ENCODE measurements around the gene CLEC16A. TPM values are rescaled to one million over a fixed set of nuclear protein-coding genes. Genes with fewer than 3 reads are reported as not detected.

Gene CLEC16A
- total RNA-seq, 4 donors from 2014 or later, result 29.5 to 58.8 (median 48.4) TPM

GRCh38 chr16:11084876-11085485 lies 140.6 kb downstream of the CLEC16A start:
- Histone ChIP-seq H3K9me3 (no peaks in the 10 kb centered on the region), H3K36me3 (no peaks in the 10 kb centered on the region), H3K4me1 (peaks cover 29 to 41% of the 10 kb centered on the region in 2 donors), H3K27me3 (no peaks in the 10 kb centered on the region), H3K27ac (no peak overlapping the region), H3K4me3 (replicated peaks in 1 of 3) (no peak overlapping the region)
- DNase-seq, result peak in 1 of 2 donors; percentile 35
- WGBS, 2 donors, result 83 to 87% methylated on average over 14 to 15 of the region's 15 CpGs
- TF ChIP-seq CTCF (IDR thresholded peaks at IDR 0.05), result no peak
- TF ChIP-seq POLR2A (IDR thresholded peaks at IDR 0.05), result no peak
- intact Hi-C loops (cut with DNase I), result no loop called here

DNA sequence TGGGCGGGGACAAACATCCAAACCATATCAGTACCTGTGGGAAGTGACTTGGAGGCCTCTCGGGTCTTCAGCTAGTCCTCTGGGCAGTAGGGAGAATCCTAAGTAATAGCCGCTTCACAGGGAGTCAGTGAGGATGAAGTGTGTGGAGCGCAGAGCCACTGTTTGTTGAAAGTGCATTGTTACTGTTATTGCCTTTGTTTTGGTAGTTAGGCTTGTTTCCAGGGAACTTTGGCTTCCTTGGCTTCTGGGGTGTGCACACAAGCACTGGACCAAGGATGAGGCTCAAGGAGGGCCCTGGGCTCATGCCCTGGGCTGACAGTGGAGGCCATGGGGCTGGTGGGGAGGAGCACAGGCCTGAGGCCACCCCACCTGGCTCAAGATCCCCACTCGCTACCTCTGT lies 141.6 kb downstream of the CLEC16A start:
- Histone ChIP-seq H3K27me3 (no peaks in the 10 kb centered on the region), H3K9me3 (no peaks in the 10 kb centered on the region), H3K36me3 (no peaks in the 10 kb centered on the region), H3K27ac (peak overlapping the region in 1 of 3 donors; percentile 2), H3K4me1 (peaks cover 20 to 32% of the 10 kb centered on the region in 2 donors), H3K4me3 (replicated peaks in 1 of 3) (no peak overlapping the region)
- intact Hi-C loops (cut with DNase I), result no loop called here
- no peak for DNase-seq
- WGBS, 2 donors, result 93 to 96% methylated on average over 5 of the region's 5 CpGs
- no peak for TF ChIP-seq POLR2A (IDR thresholded peaks at IDR 0.05)
- TF ChIP-seq CTCF (IDR thresholded peaks at IDR 0.05), result no peak

DNA sequence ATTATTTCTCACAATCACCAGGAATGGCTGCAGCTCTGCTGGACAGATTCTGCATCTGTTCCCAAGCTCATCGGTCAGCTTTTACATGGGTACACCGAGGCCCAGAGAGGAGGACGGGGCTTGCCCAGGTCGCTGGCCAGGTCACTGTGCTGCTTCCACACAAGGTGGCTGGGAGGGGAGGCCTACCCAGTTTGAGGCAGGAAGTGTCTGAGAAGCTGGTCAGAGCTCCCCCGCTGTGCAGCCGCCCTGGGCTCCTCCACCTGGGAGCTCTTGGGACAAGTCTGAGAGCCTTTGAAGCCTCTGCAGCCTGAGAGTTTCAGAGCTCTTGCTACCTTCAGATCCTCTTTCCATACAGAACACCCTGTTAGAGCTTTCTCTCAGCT lies 143.3 kb downstream of the CLEC16A start:
- Histone ChIP-seq H3K4me3 (replicated peaks in 1 of 3) (no peak overlapping the region), H3K4me1 (peaks cover 11 to 23% of the 10 kb centered on the region in 2 donors), H3K27ac (peak overlapping the region; percentile 66 to 86 (median 72)), H3K9me3 (no peaks in the 10 kb centered on the region), H3K27me3 (no peaks in the 10 kb centered on the region), H3K36me3 (no peaks in the 10 kb centered on the region)
- intact Hi-C loops (cut with DNase I), result no loop called here
- TF ChIP-seq CTCF (IDR thresholded peaks at IDR 0.05) (no peak), POLR2A (IDR thresholded peaks at IDR 0.05) (no peak)
- no peak for DNase-seq
- 67 to 89% methylated on average over 2 to 4 of the region's 6 CpGs for WGBS, 2 donors

DNA sequence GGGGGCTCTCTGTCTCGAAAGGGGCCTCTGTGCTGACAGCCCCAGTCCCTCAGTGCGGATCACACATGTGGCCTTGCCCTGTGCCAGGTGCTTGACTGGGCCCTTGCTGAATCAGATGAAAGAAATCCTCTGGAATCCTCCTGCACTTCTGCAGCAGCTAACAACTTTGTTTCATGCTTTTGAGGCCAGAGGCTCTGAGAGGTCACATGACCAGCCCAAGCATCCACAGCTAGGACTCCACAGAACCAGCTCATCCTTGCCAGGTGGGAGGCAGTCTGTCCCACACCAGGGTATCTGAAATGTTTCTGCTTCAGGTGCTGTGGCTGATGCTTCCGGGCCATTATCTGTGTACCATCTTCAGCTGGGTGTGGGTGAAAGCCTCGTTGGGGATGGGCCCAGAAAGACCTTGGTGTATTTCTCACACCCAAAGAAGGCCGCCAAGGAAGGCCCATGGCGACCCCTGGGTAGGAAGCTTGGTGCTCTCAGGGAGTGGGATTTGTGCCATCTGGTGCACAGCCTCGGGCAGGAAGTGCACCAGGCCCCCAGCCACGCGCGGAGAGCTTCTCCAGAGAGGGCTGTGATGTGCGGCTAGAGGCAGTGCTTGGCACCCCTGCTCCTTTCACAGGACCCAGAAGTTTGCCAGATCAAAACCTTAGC lies 143.8 kb downstream of the CLEC16A start:
- Histone ChIP-seq H3K36me3 (no peaks in the 10 kb centered on the region), H3K4me1 (peaks cover 11 to 28% of the 10 kb centered on the region in 2 donors), H3K4me3 (replicated peaks in 1 of 3) (no peak overlapping the region), H3K9me3 (no peaks in the 10 kb centered on the region), H3K27ac (peak overlapping the region; percentile 66 to 86 (median 72)), H3K27me3 (no peaks in the 10 kb centered on the region)
- DNase-seq, result peak; percentile 59 to 74
- intact Hi-C loops (cut with DNase I), result no loop called here
- TF ChIP-seq POLR2A (IDR thresholded peaks at IDR 0.05) (no peak), CTCF (IDR thresholded peaks at IDR 0.05) (no peak)
- 64 to 77% methylated on average over 7 to 11 of the region's 11 CpGs for whole genome bisulfite sequencing, 2 donors

DNA sequence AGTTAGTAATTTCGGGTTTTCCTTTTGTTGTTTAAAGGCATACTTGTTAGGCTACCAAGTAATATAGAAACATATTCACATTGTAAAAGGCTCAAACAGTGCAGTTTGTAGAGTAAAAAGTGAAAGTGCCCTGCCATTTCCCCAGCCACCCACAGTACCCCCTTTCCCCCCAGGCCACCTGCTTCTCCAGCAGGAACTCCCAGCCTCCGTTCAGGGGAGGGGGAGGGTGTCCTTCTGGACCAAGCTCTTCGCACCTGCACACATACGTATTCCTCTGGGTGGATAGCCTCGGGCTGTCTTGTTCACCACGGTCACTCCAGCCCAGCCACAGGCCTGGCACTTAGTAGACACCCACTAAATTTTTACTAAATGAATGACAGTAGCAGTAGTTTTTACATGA lies 144.5 kb downstream of the CLEC16A start:
- no peaks in the 10 kb centered on the region for H3K9me3 ChIP-seq
- DNase-seq, result no peak
- H3K27ac ChIP-seq, result peak overlapping the region; percentile 31 to 72 (median 66)
- H3K36me3 ChIP-seq, result no peaks in the 10 kb centered on the region
- H3K4me3 ChIP-seq (replicated peaks in 1 of 3), result no peak overlapping the region
- no peak for TF ChIP-seq CTCF (IDR thresholded peaks at IDR 0.05)
- H3K4me1 ChIP-seq, result peaks cover 15 to 33% of the 10 kb centered on the region in 2 donors
- intact Hi-C loops (cut with DNase I), result no loop called here
- H3K27me3 ChIP-seq, result no peaks in the 10 kb centered on the region
- 82 to 91% methylated on average over 6 of the region's 6 CpGs for WGBS, 2 donors

Data from thyroid gland (tissue), 4 donors.